GM21619 (cell line): ENCODE measurements around the gene LRP8.

Experiments used
- ATAC-seq: cut with Tn5 transposase; IDR thresholded peaks from one replicate; pipeline ENCODE4 v1.9.1; 2021; ENCODE audit not compliant: unreplicated experiment

Gene LRP8

DNA sequence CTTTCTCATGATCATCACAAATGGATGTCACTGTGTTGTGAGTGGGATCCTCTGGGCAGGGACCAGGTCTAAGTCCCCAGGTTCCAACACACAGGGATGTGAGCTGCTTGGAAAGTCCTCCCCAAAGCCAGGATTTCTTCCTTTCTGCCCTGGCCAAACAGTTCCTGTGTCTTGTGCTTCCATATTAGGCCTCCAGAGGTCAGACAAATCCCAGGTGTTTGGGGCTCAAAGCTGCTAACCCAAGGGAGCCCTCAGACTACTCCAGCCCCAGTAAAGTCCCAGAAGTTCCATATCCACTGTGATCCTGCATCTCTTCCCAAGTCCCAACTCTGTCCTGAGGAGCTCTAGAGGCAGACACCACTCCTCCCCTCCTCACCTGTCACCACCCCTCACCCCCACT is 61.8 kb downstream of the LRP8 start:
- ATAC-seq = no peak

DNA sequence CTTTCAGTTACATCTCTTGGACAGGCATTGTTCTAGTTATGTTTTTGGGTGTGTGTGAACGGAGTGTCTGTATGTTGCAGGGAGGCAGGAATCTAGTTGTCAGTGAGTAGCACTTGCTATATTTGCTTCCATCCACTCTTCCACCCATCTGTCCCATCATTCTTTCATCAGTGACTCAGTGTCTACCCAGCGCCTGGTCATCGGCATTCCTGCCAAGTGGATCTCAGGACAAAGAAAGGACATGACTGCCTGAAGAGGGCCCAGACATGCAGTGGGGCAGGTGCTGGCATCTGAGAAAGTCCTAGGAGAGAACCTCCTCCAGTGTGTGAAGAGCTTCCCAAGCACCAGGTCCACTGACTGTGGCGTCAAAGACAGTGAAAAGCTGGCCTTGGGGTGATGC is 62.3 kb downstream of the LRP8 start:
- no peak for ATAC-seq

DNA sequence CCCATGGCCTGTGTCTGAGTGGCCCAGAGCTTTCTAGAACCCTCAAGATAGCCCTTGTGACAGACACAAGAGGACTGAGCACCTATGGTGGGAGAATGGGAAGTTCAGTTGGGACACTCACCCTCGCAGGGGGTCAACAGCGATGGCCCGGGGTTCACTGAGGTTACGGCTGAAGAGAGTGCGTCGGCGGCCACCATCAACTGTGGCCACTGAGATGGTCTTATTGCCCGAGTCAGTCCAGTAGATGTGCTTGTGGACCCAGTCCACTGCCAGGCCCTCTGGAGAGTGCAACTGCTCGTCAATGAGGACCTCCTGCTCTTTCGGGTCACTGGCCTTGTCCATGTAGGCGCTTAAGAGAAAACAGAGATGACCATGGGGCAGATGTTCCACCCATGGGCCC is 63.8 kb downstream of the LRP8 start:
- ATAC-seq = no peak

DNA sequence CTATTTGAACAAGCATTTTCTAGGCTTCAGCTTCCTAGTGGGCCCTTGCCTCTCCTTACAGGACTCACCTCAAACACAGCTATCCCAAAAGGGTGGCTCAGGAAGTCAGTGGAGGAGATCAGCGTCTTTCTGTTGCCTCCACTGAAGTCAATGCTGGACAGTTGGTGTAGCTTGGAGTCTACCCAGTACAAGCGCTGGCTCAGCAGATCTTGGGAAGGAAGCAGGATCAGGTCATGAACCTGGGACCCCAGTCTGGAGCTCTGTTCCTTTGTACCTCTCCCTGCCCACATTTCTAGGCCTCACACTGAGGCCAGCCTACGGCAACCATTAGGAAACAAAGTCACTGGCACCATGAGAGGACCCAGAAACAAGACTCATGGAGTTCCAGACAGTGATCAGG is 65.9 kb downstream of the LRP8 start:
- ATAC-seq = no peak

DNA sequence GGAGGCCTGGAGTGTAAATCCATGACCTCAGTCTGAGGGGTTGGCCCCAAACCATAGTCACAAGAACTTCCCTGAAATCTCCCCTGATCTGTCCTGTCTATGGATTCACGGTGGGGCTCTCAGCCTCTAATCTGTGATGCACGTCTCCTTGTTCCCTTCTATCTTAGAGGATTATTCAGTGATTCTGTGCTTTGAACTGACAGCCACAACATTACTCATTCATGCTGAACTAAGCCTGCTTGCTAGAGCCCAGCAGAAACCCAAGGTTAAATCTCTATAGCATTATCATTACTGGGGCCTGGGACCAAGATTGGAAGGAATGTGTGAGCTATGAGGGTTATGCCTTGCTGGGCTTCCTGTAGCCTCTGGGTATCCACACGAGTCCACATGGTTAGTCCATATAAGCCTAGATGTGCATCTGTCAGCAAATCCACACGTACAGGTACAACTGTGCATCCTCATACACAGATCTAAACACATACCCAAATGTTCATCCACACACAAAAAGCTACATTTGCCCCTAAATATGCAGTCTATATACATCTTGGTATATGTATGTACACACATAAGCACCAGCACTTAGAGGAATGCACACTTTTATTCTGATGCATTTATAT is 67.1 kb downstream of the LRP8 start:
- ATAC-seq = no peak

DNA sequence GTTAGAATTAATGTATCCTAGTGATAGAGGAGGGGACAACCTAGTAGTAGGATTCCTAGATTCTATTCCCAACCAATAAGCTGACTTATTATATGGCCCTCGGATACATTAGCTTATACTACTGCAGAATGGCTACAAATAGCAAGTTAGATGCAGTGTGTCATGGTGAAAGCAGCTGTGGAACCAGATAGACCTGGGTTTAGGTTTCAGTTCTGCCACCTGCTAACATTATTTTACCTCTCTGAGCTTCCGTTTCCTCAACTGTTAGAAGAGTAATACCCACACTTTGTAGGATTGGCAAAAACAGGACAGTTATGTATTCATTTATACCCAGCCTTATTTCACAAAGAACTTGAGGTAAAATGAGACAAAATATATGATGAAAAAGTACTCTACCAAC is 67.9 kb downstream of the LRP8 start:
- ATAC-seq = peak; percentile 47

DNA sequence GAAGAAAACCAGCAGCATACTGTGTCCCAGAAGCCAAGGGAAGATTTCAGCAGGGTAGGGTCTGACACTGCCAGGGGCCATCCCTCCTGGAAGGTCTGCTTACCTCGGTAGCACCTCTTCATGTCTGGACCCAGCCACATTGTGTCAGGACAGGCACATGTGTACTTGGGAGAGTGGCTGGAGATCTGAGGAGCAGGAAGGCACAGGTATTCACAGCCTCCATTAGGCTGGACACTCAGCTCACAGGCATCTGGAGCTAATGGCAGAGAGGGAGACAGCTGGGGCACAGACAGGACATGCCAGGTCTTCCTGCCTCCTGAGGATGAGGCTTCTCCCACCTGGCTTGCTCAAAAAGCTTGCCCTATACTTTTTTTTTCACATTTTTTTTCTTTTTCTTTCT is 69.7 kb downstream of the LRP8 start:
- ATAC-seq = no peak

DNA sequence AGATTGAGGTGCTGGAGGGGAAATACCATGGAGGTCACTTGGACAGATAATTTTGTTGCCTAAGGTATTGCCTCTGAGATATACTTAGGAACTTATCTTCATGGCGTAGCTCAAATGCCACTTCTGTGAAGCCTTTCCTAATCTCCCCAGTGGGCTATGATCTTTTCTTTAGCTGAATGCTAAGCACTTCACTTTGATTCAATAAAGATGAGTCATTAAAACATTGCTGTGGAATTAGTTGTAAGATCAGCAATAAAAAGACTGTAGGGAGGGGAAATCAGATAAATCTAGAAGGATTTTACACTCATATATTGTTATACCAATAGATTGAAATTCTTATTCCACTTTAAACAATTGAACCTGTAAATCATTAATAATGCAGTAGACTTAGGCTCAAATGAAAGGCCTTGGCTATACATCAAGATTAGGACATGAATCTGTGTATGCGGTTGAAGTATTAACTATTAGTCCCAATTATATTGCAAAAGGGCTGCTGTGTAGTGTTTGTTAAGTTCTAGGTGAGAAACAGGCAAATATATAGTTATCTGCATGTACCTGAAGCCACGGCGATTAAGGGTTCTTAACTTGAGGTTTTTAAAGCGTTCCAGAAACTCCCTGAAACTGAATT is 70.3 kb downstream of the LRP8 start:
- ATAC-seq = no peak

DNA sequence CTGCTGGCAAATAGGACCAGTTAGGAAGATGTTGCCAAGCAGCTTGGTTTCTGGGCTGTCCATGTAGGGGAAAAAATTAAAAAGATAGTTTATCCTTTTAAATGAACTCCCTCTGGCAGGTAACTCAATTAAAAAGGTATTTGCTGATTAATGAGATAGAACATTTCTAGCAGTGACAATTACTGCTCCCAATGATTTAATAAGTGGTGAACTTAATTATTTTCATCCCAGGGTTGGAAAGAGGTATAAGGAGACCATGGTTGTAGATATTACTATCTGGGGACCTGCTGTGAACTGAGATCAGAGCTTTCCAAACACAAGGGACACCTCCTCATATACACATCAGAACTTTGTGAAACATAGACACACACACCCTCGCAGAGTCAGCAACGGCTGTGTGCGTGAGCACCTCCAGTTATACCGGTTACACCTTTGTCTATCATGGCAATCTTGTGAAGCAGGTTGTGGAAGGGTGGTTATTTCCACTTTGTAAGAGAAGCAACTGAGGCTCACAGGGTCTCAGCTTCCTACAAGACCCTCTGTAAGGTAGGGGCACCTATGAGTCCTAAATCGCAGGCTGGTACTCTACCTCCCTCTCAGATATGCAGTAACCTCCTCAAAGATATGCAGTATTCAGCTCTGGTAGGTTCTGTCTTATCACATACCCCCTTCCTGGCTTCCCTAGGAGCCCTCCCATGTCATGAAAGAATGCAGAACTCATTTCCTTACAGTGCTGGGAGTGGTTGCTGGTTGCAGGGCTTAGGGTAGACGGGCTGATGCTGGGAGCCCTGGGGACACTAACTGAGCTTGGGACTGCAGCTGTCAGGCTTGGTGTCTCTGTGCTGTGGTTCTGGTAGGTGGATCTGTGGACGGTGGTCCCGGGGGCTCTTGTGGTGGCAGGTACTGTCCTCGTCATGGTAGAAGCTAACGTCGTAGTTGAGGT is 71.1 kb downstream of the LRP8 start:
- no peak for ATAC-seq

DNA sequence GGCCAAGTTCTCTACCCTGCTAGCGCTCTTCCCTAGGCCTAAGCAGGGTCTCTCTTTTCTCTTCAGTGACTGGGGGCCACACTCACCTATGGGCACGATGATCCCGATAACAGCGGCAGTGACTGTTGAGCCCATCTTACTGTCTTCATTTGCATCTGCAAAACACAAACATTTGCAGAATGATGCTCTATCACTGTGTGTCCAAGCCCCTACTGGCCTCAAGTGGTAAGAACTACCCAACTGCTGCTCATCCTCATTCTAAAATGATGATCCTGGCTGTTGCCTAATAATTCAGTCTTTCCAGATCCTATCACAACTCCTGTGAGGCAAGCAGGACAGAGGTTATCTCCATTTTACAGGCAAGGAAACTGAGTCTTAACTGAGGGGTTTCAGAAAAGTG is 72.8 kb downstream of the LRP8 start:
- ATAC-seq = no peak

DNA sequence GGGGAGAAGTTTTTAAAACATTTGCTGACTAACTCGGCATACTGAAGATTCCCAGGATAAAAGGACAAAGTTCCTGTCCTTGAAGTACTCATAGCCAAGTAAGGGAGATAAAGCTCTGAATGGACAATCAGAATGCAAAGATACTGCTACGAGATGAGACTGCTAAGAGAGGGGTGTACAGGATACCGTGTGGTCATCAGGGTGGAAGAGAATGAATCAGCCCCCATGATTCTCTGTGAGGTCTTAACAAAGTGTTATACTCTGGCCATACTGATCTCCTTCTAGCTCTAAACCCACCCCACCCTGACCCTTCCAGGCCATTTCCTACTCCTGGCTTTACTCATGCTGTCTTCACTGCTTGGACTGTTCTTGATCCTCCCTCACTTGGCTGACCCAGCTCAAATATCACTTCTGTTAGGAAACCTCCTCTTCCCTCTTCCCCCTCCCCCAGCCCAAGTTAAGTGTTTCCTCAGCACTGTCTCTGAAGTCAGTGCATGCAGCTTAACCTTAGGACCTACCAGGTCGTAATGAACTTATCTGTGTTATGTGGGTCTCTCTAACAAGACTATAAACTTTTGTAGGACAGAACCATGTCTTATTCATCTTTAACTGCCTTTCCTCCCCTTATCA is 73.7 kb downstream of the LRP8 start:
- ATAC-seq = no peak

DNA sequence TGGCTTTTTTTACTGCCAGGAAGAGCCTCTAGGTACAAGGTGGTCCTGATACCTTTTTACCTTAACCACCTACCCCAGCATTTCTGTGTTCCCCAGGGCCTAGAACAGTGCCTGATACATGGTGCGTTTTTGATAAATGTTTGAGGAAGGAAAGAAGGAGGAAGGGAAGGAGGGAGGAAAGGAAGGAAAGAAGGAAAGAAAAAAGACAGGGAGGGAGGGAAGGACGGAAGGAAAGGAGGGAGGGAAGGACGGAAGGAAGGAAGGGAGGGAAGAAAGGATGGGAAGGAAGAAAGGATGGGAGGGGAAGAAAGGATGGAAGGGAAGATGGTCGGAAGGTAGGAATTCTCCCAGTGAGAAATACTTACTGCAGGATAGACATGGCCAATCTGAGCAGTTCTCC is 77.5 kb downstream of the LRP8 start:
- ATAC-seq = no peak

DNA sequence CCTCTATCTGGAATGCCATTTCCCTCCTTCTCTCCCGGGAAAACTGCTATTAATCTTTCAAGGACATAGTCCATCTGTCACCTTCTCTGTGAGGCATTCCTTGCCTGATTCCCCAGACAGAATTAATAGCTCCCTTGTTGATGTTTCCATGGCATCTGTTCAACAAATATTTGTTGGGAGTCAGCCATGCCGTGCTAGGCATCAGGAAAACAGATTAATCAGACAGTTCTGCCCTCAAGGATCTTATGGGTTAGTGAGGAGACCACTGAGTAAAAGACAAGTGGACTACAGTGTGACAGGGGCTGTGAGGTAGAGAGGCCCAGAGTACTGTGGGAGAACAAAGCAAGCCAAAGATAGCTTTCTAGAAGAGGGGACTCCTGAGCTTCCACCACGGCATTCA is 78.2 kb downstream of the LRP8 start:
- ATAC-seq = no peak

DNA sequence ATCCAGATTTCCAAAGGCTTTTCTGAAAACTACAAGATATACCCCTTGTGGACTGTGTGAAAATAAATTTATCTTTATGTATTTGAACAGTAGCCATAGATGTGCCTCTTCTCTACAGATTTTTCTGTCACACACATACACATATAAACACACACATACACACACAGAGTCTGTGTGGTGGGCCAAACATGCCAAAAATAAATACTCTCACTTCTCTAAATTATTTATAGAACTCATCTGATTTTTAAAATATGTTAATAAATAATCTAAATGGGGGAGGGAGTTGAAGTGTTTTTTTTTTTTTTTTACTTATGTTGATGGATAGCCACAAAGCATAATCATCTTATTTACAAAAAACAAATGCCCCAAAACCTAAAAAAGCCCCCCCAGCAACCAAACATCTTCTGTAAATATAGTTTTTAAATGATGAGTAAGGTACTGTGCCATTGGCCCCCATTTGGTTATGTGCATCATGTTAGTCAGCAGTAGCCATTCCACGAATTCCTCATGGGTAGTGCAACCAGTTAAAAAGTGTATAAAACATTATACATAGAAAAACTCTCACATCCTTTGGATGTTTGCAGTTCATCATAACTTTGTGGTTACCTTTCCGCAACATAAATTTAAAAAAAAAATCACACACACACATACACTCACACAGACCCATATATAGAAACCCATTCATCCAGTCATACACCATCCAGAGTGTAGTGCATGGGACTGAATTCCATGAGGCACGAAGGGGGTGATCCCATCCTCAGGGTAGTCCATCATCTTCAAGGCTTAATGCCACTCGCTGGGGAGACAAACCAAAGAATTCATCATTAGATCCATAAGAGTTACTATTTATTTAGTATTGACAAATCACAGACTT is 81.4 kb downstream of the LRP8 start:
- no peak for ATAC-seq

DNA sequence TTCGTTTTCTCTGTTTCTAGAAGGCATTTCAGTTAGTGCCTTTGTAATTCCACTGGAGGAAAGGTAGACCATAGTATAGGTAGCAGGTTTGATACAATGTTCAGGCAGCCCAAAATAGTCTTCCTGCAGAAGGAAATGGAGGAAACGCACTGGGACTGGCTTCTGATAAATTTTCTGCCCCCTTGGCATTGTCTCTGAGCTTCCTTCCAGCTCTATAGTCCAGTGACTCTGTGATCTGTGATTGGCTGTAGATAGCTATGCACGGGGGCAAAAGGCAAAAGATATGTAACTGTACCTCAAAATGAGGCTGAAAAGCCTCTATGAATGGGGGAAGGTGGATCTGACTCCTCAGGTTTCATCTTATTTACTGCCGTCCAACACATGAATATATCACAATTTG is 83.7 kb downstream of the LRP8 start:
- ATAC-seq = no peak

DNA sequence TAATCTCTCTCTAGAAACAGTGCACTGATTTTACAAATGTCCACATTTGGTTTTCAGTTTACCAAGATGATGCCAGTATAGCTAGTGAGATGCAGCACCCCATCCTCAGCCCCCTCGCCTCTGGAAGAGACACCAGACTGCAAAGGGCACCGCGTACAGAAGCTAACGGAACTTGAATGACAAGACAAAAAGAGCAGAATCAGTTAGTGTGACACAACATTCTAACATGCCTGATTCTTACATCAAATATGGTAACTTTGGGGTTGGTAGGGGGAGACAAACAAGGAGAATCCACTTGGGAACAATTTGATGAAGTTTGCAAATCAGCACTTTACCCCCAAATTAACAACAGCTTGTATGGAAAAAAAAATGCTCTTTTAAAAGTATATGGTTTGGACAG is 85.5 kb downstream of the LRP8 start:
- ATAC-seq = no peak

DNA sequence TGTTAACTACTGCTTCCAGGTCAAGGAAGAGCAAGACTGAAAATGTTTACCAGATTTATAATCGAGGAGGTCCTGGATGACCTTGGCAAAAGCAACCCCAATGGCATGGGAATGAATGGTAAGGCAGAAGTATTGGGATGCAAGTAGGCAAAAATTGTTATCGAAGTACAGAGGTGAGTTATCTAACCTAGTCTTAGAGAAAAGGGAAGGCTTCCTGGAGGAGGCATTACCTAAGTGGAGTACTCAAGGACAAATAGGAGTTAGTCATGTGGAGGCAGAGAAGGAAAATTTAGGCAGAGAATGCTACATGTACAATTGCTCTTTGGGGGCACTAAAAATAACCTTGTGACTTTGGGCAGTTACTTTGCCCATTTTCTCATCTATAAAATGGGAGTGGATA is 86.0 kb downstream of the LRP8 start:
- no peak for ATAC-seq

DNA sequence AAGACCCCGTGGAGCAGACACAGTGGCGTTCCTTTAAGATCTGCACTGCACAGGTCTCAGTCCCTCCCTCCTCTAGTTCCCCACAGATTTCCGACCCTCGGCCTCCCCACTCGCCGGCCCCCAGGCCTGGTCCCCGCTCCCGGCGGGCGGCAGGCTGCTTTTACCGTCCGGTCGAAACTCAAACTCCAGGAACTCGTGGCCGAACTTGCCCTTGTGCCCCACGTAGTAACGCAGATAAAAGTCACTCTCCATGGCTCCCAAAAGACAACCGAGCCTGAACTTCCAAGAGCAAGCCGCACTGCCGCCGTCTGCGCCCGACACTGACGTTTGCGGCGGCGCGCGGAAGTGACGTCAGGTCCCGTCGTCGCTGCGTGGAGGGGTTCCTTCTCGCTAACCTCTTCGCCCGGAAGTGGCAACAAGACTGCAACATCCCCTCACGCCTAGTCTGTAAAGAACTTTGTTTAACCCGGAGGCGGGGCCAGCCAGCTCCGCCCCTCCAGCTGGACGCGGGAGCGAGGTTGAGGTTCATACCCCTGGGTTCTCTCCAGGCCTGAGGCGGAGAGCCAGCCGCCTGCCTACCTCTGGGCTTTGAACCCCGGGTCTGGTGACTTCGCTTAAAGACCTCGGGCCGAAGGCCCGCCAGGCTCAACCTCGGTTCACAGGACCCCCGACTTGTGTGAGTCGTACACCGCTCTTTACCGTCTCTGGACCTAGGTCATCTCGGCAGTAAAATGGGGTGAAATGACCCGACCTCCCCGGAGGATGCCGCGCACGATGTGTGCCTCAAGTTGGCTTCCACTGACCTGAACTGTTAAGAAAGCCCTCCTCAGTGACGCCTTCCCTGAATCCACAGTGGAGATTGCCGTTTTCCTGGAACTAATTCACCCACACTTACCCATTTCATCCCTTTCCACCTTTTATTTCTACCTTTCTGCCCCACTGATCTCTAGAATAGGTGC is 89.4 kb downstream of the LRP8 start, which contains the start of gene MAGOH:
TSS of gene MAGOH (minus strand) at position 322 of the 959 bp plus-strand sequence. CDS start at position 252, 70 bp downstream.
- peak; percentile 98 for ATAC-seq

DNA sequence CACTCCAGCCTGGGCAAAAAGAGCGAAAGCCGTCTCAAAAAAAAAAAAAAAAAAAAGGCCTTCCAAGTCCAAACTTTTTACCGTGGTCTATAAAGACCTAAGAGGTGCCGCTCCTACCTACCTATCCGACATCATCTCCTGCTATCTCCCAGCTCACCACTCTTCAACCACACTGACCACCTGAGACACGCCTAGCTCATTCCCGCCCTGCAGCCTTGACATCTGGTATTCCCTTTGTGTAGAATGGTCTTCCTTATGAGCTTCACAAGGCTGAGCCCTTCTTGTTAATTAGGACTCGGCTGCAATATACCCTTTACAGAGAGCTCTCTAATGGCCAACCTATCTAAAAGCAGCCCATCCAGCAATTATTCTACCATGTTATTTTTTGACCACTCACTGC is 90.2 kb downstream of the LRP8 start:
- no peak for ATAC-seq

DNA sequence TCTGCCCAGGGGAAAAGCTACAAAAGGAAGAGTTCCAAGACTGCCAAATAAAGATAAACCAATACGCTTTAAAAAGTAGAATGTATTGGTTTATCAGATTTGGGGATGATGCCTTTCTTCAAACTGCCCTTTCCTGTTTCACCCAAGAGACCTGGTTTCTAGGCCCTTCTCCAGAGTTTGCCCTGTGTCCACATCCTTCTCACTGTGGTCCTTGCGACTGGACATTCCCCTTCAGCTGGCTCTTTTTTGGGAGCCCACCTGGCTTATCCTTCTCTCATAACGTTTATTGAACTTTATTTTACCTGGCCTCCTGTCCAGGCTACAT is 106.9 kb downstream of the LRP8 start:
- no peak for ATAC-seq
